Measurements from ENCODE around the gene TMEM120B.

Gene TMEM120B

DNA sequence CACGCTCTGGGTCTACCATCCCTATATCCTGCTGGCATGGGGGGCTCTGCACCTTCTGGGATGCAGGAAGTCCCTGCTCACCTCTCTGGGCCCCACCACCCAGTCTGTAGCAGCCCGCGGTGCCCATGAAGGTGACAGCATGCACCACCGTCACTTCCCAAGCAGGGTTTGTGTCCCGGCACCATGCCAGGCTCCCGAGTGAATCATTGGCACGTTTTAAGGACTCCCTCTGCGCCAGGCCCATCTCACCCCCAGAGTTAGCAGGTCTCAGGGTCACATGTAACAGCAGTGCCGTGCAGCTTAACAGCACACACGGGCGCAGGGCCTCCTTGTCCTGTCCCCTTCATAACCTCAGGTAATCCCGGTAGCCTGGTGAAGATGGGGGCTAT lies 111.2 kb downstream of the TMEM120B start:
- TF ChIP-seq, protein P1, sequence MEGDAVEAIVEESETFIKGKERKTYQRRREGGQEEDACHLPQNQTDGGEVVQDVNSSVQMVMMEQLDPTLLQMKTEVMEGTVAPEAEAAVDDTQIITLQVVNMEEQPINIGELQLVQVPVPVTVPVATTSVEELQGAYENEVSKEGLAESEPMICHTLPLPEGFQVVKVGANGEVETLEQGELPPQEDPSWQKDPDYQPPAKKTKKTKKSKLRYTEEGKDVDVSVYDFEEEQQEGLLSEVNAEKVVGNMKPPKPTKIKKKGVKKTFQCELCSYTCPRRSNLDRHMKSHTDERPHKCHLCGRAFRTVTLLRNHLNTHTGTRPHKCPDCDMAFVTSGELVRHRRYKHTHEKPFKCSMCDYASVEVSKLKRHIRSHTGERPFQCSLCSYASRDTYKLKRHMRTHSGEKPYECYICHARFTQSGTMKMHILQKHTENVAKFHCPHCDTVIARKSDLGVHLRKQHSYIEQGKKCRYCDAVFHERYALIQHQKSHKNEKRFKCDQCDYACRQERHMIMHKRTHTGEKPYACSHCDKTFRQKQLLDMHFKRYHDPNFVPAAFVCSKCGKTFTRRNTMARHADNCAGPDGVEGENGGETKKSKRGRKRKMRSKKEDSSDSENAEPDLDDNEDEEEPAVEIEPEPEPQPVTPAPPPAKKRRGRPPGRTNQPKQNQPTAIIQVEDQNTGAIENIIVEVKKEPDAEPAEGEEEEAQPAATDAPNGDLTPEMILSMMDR (IDR thresholded peaks at IDR 0.05; ENCODE audit: poor library complexity, severe bottlenecking): no peak
- no peak for DNase-seq (ENCODE audit: low spot score)
- Histone ChIP-seq H3K4me1 (ENCODE audit: insufficient read depth, poor library complexity, severe bottlenecking) (no peaks in the 10 kb centered on the region), H3K27me3 (ENCODE audit: insufficient read depth, poor library complexity, severe bottlenecking) (no peaks in the 10 kb centered on the region), H3K4me3 (ENCODE audit: severe bottlenecking) (no peak overlapping the region), H3K36me3 (ENCODE audit: low read depth) (peaks cover 53% of the 10 kb centered on the region), H3K9me3 (ENCODE audit: severe bottlenecking) (no peaks in the 10 kb centered on the region), H3K27ac (ENCODE audit: poor library complexity, severe bottlenecking) (no peak overlapping the region)
- no peak for ATAC-seq (ENCODE audit: low read depth)

DNA sequence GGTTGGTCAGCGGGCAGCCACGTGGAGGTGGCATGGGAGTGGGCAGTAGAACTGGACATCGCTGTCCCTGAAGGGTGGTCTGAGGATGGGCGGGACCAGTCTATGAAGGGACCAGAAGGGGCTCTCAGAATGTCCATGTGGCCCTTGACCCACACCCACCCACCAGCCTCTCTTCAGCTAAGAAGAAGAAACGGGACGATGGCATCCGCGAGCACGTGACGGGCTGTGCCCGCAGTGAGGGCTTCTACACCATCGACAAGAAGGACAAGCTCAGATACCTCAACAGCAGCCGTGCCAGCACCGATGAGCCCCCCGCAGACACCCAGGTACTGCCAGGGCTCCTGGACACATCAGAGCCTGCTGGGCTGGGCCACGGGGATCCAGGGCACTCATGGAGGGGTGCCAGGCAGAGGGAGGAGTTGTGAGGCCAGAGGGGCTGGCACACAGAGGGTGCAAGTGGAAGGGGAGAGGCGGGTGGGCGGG lies 112.5 kb downstream of the TMEM120B start:
- Histone ChIP-seq H3K27me3 (ENCODE audit: insufficient read depth, poor library complexity, severe bottlenecking) (no peaks in the 10 kb centered on the region), H3K4me1 (ENCODE audit: insufficient read depth, poor library complexity, severe bottlenecking) (no peaks in the 10 kb centered on the region), H3K36me3 (ENCODE audit: low read depth) (peaks cover 50% of the 10 kb centered on the region), H3K27ac (ENCODE audit: poor library complexity, severe bottlenecking) (no peak overlapping the region), H3K9me3 (ENCODE audit: severe bottlenecking) (no peaks in the 10 kb centered on the region), H3K4me3 (ENCODE audit: severe bottlenecking) (no peak overlapping the region)
- ATAC-seq (ENCODE audit: low read depth) (no peak), DNase-seq (ENCODE audit: low spot score) (peak; percentile 54)
- TF ChIP-seq, protein P1 (IDR thresholded peaks at IDR 0.05; ENCODE audit: poor library complexity, severe bottlenecking): no peak

DNA sequence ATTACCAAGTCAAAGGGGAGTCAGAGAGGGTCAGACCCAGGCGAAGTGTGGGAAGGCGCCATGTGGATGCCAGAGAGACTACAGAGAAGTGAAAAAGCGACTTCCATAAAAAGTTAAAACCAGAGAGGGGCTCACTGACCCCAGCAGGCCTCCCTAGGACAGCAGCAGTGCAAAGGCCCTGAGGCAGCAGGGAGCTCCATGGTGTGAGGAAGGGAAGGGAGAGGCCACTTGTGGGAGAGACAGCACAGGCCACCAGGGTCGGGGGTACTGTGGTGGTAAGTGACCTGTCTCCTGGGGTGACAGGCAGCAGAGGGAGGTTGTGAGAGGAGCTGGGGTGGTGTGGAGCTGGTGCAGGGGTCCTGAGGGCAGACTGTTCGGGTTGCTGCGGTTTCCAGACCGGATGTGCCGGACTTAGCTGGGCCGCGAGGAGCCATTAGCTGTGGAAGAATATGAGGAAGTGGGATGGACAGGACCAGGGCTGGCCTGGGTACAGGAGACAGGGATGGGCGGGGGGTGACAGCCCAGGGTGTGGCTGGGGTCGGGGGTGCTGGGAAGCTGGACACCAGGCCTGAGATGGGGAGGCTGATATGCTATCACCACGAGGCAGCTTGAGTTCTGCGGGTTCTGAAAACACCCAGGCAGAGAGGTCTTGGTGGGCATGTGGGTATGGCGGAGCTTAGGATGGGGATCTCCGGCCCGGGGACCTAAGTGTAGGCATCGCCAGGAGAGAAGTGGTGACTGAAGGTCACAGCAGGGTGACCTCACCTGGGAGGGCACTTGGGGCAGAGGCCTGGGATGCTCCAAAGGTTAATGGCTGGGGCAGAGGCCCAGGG lies 114.0 kb downstream of the TMEM120B start:
- ATAC-seq (ENCODE audit: low read depth) (no peak), DNase-seq (ENCODE audit: low spot score) (peak; percentile 60)
- TF ChIP-seq, protein P1 (IDR thresholded peaks at IDR 0.05; ENCODE audit: poor library complexity, severe bottlenecking): no peak
- Histone ChIP-seq H3K27me3 (ENCODE audit: insufficient read depth, poor library complexity, severe bottlenecking) (no peaks in the 10 kb centered on the region), H3K4me3 (ENCODE audit: severe bottlenecking) (no peak overlapping the region), H3K36me3 (ENCODE audit: low read depth) (peaks cover 41% of the 10 kb centered on the region), H3K9me3 (ENCODE audit: severe bottlenecking) (no peaks in the 10 kb centered on the region), H3K4me1 (ENCODE audit: insufficient read depth, poor library complexity, severe bottlenecking) (no peaks in the 10 kb centered on the region), H3K27ac (ENCODE audit: poor library complexity, severe bottlenecking) (no peak overlapping the region)

DNA sequence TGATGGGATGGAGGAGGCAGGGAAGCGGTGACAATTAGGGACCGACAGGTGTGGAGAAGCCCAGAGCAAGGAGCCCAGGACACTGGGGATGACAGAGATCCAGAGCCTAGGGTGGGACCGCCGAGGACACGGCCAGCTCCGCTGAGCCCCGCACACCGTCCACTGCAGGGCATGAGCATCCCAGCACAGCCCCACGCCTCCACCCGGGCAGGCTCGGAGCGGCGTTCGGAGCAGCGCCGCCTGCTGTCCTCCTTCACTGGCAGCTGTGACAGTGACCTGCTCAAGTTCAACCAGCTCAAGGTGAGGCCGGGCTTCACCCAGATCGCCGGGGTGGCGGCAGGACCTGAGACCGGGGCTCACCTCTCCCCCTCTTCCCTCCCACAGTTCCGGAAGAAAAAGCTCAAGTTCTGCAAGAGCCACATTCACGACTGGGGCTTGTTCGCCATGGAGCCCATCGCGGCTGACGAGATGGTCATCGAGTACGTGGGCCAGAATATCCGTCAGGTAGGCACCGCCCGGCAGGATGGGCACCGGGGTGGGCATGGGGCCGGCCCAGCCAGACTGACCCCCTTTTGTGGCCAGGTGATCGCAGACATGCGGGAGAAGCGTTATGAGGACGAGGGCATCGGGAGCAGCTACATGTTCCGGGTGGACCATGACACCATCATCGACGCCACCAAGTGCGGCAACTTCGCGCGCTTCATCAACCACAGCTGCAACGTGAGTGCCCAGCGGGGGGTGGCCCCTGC lies 115.0 kb downstream of the TMEM120B start:
- DNase-seq (ENCODE audit: low spot score) (peak; percentile 51), ATAC-seq (ENCODE audit: low read depth) (no peak; the same call in 2 of the 3 replicates)
- H3K9me3 ChIP-seq (ENCODE audit: severe bottlenecking): no peaks in the 10 kb centered on the region
- H3K4me1 ChIP-seq (ENCODE audit: insufficient read depth, poor library complexity, severe bottlenecking): no peaks in the 10 kb centered on the region
- H3K27ac ChIP-seq (ENCODE audit: poor library complexity, severe bottlenecking): no peak overlapping the region
- TF ChIP-seq, protein P1 (IDR thresholded peaks at IDR 0.05; ENCODE audit: poor library complexity, severe bottlenecking): no peak
- H3K36me3 ChIP-seq (ENCODE audit: low read depth): peaks cover 45% of the 10 kb centered on the region
- H3K27me3 ChIP-seq (ENCODE audit: insufficient read depth, poor library complexity, severe bottlenecking): no peaks in the 10 kb centered on the region
- no peak overlapping the region for H3K4me3 ChIP-seq (ENCODE audit: severe bottlenecking)
